ENCODE measurements around the gene FCHSD2. TPM values are rescaled to one million over a fixed set of nuclear protein-coding genes. Genes with fewer than 3 reads are reported as not detected.

FCHSD2 gene
- total and polyA plus RNA-seq, 9 of the 15 experiments (the other 6 are each of a cell fraction or from before 2014, with no cell fraction given): 1.8 to 14.7 (median 6.4) TPM

DNA sequence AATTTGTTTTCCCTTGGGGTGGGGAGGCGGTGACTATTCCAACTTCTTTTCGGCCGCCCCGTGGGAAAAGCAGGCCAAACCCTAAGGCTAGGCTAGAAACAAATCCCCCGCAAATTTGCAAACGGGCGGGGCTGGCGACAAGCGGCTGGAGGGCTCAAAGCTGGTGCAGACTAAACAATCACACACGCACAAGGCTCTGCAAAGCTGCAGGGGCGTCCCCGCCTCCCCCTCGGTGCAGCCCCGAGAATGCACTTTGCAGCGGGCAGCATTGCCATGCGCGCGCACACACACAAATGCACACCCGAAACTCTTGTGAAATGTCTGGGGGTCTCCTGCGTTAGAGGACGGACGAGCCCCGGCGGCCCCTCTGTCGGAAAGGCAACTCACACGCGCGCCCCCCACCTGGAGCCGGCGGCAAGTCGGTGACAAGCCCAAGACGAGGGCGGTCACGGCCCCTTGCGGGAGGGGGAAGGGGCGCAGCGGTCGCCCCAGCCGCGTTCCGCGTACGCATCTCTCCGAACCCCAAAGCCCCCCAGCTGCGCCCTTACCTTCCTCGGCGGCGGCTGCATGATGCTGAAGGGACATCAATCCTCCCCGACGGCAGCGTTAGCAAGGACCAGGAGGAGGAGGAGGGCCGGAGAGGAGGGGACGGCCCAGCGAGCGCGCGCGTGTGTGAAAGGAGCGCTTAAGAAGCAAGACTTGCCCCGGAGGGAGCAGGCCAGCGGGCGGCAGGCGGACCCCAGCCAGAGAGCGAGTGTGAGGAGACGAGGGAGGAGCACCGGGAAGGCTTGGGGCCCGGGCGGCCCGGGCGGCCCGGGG lies 600 bp downstream of the FCHSD2 start:
- 1% methylated on average over 49 of the region's 71 CpGs for whole genome bisulfite sequencing (ENCODE audit: insufficient coverage, low coverage, missing lambda C conversion rate)
- no TSS peak for BruUV-seq (replicated peaks)
- in situ Hi-C loops (cut with MboI): no loop called here
- peak; percentile 51 to 55 for TF ChIP-seq NRF1 (conservative IDR thresholded peaks at IDR 0.05 in 1 of 2, IDR thresholded peaks at IDR 0.05 in 1 of 2)
- TF ChIP-seq ZNF143 (CRISPR knock-in tag; IDR thresholded peaks at IDR 0.05): 0 out of 2 replicates have a peak, but pooled peaks have one; percentile 31
- peak; percentile 19; the same call in 1 of the 2 replicates for TF ChIP-seq ZFX (CRISPR knock-in tag; IDR thresholded peaks at IDR 0.05)
- TF ChIP-seq, protein P1, sequence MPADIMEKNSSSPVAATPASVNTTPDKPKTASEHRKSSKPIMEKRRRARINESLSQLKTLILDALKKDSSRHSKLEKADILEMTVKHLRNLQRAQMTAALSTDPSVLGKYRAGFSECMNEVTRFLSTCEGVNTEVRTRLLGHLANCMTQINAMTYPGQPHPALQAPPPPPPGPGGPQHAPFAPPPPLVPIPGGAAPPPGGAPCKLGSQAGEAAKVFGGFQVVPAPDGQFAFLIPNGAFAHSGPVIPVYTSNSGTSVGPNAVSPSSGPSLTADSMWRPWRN (IDR thresholded peaks at IDR 0.05; ENCODE audit: low read depth): no peak
- no peak for TF ChIP-seq ADNP (tag; IDR thresholded peaks at IDR 0.05)
- TF ChIP-seq UBTF (IDR thresholded peaks at IDR 0.05; ENCODE audit: borderline replicate concordance in 1 of 2, low read depth in 2 of 2, low read length in 2 of 2): 0 out of 4 replicates have a peak, but pooled peaks of 1 of the 2 experiments have one; percentile 6
- TF ChIP-seq KDM1A (IDR thresholded peaks at IDR 0.05): peak in 1 of 2 experiments; percentile 50; a peak in 2 of 4 replicates
- peak; percentile 22; the same call in 1 of the 2 replicates for TF ChIP-seq PHF21A (IDR thresholded peaks at IDR 0.05; ENCODE audit: borderline replicate concordance, low read depth)
- 0 out of 2 replicates have a peak, but pooled peaks have one; percentile 35 for TF ChIP-seq FOXP1 (CRISPR knock-in tag; IDR thresholded peaks at IDR 0.05)
- 0 out of 2 replicates have a peak, but pooled peaks have one; percentile 80 for TF ChIP-seq NR1H2 (CRISPR knock-in tag; IDR thresholded peaks at IDR 0.05)
- TF ChIP-seq ZNF232 (CRISPR knock-in tag; IDR thresholded peaks at IDR 0.05): peak; percentile 53; the same call in 1 of the 2 replicates
- TF ChIP-seq GABPB2 (CRISPR knock-in tag; conservative IDR thresholded peaks at IDR 0.05): 0 out of 2 replicates have a peak, but pooled peaks have one; percentile 53
- TF ChIP-seq RBBP5 (IDR thresholded peaks at IDR 0.05; ENCODE audit: borderline replicate concordance, insufficient read depth, low read length, poor library complexity, severe bottlenecking): peak; percentile 32
- TF ChIP-seq ZNF830 (CRISPR knock-in tag; IDR thresholded peaks at IDR 0.05): 0 out of 2 replicates have a peak, but pooled peaks have one; percentile 31
- TF ChIP-seq MAFG (tag; conservative IDR thresholded peaks at IDR 0.05): no peak
- TF ChIP-seq RFX1 (IDR thresholded peaks at IDR 0.05): no peak
- TF ChIP-seq RCOR1 (IDR thresholded peaks at IDR 0.05; ENCODE audit: borderline replicate concordance in 1 of 2, low read depth in 2 of 2, low read length in 2 of 2): no peak

More for the DNA sequence above, 600 bp downstream of the FCHSD2 start:
- H3K27ac ChIP-seq (ENCODE audit: extremely low read depth, low read depth, low read length): peak overlapping the region; percentile 97
- peaks cover 26 to 36% of the 10 kb centered on the region in 2 experiments for H3K4me1 ChIP-seq (replicated peaks in 1 of 2; ENCODE audit: control insufficient read depth in 2 of 2, insufficient read depth in 2 of 2, low read length in 2 of 2)
- H3K9me3 ChIP-seq (replicated peaks; ENCODE audit: control insufficient read depth, insufficient read depth, low read depth, low read length): no peaks in the 10 kb centered on the region
- peak overlapping the region; percentile 90 for H3K4me2 ChIP-seq (ENCODE audit: insufficient read depth, low read length)
- peaks cover 25% of the 10 kb centered on the region for H3K79me2 ChIP-seq (ENCODE audit: control insufficient read depth, insufficient read depth, low read length)
- H3K4me3 ChIP-seq: peak overlapping the region; percentile 92
- H3K9ac ChIP-seq (ENCODE audit: insufficient read depth in 1 of 2, low read depth in 2 of 2, low read length in 2 of 2): peak overlapping the region; percentile 92 to 95
- H3K36me3 ChIP-seq (ENCODE audit: control insufficient read depth, insufficient read depth, low read length): peaks cover 15% of the 10 kb centered on the region
- DNase-seq (ENCODE audit: extremely low read depth in 1 of 4, low spot score in 3 of 4) (peak in 3 of 4 experiments; percentile 31 to 75 (median 34)), FAIRE-seq (no peak), ATAC-seq (peak; percentile 33)
- H4K20me1 ChIP-seq (replicated peaks; ENCODE audit: control insufficient read depth, insufficient read depth, low read length): peaks cover 8% of the 10 kb centered on the region; the same call in 1 of the 2 replicates
- peak overlapping the region; percentile 93 for H2AFZ ChIP-seq (ENCODE audit: low read depth, low read length)
- no peaks in the 10 kb centered on the region for H3K27me3 ChIP-seq (ENCODE audit: control insufficient read depth in 2 of 2, insufficient read depth in 2 of 2, low read length in 2 of 2)
- POLR2A ChIA-PET: interaction anchor here (0.6 to 1.5 kb wide), 5 partner anchors 7 to 488 kb away, joined by 3 to 4 read pairs (median 4); no protein-coding TSS in a partner anchor
- CTCF ChIA-PET (ENCODE audit: low intra/inter-chr PET ratio): interaction anchor here (0.8 to 0.9 kb wide), 2 partner anchors 37 to 43 kb away, joined by 4 to 7 read pairs; no protein-coding TSS in a partner anchor
- H3K9me1 ChIP-seq (ENCODE audit: control insufficient read depth, insufficient read depth, low read length): no peaks in the 10 kb centered on the region
- intact Hi-C loops (cut with micrococcal nuclease): no loop called here

Data from K562 (cell line).